Stimulated activated CD8-positive, alpha-beta memory T cell treated with anti-CD3 and anti-CD28 coated beads, Interleukin-4, amount 100 ng/mL, for 1 hour (primary cell): ENCODE results near the gene MAMSTR.
"Not testable (repeated sequence)": the region's sequence is repeated elsewhere in the genome, so short reads cannot be mapped to it uniquely, and the experiment has no call there.

Experiments
- DNase-seq, 2 donors: peaks; one replicate each; pipeline ENCODE4 v3.0.0-alpha.2; 2020; ENCODE audit warnings: low read depth in 2 of 2, low spot score in 1 of 2

Gene MAMSTR, protein sequence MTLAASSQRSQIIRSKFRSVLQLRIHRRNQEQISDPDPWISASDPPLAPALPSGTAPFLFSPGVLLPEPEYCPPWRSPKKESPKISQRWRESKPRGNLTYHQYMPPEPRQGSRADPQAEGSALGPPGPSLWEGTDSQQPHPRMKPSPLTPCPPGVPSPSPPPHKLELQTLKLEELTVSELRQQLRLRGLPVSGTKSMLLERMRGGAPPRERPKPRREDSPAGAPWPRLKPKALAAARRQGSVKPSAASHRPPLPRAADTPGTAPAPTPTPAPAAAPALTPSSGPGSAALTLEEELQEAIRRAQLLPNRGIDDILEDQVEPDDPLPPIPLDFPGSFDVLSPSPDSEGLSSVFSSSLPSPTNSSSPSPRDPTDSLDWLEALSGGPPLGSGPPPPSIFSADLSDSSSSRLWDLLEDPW

DNA sequence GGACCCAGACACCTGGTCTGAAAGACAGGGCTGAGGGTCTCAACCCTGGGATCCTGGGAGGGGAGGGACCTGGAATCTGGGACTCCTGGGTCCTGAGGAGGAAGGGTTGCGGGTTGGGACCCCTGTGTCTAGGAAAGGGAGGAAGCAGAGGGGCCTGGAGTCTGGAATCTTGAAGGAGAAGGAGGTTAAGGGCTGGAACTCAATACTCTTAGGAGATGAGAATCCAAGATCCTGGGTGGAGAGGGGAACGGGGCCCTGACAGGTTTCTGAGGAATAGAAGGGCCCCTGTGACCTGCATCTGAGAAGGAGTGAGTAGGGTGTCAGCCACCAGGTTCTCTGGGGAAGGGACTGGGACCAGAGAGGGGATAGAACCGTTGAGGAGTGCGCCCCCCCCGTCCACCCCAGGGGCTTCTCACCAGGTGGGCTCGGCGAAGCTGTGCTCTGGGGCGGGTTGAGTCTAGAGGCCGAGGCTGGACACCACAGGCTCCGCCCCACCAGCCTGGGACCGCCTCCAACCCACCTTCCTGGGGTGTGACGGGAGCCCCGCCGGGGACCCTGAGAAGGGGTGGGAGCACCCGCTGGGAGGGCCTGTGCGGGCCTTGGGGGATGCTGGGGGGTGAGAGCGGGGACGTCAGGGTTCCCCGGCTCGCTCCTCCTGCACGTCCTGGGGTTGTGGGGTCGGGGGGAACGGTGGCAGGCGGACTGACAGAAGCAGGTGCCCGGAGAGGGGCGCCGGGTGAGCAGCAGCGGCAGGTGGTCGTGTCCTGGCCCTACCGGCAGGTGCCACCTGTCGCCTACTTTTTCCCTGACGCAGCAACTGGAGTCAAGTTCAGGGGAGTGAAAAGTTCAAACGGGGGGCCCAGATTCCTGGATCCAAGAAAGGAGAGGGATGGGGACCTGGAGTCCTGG, at the start of gene MAMSTR:
TSS of gene MAMSTR (minus strand) at position 463 of the 909 bp plus-strand sequence. CDS start 694 bp downstream, outside the sequence.
- DNase-seq = no peak

DNA sequence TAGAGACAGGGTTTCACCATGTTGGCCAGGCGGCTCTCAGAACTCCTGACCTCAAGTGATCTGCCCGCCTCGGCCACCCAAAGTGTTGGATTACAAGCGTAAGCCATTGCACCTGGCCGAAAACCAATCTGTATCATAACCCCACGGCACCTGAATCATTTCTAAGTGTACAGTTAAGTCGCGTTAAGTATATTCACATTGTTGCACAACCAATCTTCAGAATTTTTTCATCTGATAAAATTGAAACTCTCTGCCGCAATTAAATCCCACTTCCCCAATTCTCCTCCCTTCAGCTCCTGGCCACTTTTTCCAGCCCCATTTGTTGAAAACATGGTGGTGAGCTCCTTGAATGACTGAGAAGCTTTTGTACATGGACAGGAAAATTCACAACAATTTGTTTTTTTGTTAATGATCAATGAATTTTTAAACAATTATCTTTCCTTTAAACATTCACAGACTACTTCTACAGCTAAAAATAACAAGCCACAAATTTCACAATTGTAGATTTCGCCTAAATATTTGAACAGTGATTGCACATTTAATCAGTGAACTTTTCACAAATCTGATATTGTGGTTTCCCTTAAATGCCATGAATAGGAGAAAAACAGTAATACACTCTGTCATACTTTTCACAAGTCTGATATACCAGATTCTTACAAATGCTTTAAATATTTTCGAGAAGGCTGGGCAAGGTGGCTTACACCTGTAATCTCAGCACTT, 49.6 kb upstream of the MAMSTR start:
- no peak for DNase-seq

DNA sequence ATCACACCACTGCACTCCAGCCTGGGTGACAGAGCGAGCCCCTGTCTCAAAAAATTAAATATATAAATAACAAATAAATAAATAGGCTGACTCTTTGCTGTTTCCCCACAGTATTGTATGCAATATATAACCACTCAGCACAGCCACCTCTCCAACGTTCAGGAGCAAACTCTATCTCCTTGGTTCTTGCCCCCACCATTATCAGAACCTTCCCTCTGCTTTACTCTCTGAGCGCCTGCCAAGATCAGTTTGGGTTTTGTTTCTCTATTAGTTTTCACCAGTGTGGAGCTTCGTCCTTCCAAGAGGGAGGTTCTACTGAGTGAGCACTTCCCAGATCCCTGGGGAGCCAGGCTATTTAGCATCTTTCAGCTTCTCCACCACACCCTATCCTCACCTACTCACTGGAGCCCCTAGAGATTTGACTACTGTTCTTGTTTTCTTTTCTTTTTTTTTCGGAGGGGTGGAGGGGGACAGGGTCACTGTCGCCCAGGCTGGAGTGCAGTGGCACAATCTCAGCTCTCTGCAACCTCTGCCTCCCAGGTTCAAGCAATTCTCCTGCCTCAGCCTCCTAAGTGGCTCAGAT, 48.7 kb upstream of the MAMSTR start:
- not testable (repeated sequence) for DNase-seq

DNA sequence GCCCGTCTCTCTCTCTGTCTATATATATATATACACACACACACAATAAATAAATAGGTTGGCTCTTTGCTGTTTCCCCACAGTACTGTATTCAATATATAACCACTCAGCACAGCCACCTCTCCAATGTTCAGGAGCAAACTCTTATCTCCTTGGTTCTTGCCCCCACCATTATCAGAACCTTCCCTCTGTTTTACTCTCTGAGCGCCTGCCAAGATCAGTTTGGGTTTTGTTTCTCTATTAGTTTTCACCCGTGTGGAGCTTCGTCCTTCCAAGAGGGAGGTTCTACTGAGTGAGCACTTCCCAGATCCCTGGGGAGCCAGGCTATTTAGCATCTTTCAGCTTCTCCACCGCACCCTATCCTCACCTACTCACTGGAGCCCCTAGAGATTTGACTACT, 46.3 kb upstream of the MAMSTR start:
- not testable (repeated sequence) for DNase-seq

DNA sequence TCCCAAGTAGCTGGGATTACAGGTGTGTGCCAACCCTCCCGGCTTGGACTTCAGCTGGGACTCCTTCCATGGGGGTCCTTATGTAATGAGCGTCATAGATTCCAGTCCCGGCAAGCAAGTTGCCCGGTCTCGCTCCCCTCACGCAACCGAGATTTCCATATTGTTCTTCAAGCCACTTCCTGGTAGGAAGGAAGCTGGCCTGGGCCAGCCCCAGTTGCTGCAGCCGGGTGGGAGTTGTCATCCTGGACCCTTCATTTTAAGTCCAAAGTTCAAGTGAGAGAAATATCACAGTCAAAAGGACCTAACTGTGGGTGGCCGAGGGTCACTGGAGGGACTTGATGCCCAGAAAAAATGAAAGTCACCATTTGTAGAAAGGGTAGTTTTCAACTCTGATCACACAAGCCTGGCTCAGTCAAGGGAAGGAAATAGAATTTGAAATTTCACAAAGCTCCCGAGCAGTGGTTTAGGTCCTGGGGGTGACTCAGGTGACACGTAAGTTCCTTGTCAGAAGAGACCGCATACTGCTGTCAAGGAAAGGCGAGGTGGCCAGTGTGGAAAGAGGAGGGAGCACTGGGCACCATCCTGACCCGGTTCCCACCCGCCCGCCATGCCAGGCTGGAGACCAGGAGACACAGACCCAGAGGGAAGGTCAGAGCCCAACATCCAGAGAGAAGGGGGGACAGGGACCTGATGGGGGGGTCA, 41.1 kb upstream of the MAMSTR start:
- no peak for DNase-seq

DNA sequence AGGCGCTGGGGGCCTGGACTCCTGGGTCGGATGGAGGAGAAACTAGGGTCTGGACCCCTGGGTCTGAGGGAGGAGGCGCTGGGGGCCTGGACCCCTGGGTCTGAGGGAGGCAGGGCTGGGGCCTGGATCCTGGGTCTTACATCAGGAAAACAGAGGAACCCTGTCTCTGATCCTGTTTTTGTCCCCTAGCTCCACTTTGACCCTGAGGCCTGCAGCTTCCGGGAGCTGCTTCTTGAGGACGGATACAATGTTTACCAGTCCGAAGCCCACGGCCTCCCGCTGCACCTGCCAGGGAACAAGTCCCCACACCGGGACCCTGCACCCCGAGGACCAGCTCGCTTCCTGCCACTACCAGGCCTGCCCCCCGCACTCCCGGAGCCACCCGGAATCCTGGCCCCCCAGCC, 38.2 kb upstream of the MAMSTR start:
- DNase-seq = no peak

DNA sequence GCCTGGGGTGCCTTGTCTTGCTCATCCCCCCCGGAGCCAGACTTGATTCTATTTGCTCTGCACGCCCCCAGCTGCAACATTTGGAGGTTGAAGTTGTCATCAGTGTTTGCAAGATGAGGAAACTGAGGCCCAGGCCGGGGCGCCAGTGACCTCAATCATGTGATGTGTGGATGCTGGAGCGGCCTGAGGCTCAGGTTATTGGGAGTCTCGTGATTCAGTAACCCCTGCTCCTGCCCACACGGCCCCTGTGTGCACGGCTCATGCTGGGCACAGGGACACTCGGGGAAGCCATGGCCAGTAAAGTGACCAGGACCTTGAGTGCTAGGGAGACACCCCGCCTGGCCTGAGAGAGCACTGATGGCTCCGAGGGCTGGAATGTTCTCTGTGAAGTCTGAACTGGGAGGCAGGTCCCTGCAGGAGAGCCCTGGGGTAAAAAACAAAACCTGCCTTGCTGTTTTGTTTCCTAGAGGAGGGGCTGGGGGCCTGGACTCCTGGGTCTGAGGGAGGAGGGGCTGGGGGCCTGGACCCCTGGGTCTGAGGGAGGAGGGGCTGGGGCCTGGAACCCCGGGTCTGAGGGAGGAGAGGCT, 37.7 kb upstream of the MAMSTR start:
- no peak for DNase-seq

DNA sequence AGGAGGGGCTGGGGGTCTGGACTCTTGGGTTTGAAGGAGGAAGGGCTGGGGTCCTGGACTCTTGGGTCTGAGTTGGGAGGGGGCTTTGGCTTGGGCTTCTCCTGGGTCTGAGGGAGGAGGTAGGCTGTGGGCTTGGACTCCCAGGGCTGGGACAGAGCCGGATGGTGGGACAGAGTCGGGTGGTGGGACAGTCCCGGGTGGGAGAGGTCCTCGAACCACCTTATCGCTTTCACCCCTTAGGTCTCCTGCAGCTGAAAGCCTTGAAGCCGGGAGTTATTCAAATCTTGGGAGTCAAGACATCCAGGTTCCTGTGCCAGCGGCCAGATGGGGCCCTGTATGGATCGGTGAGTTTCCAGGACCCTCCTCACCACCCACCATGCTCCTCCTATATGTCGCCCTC, 37.2 kb upstream of the MAMSTR start:
- DNase-seq = no peak

DNA sequence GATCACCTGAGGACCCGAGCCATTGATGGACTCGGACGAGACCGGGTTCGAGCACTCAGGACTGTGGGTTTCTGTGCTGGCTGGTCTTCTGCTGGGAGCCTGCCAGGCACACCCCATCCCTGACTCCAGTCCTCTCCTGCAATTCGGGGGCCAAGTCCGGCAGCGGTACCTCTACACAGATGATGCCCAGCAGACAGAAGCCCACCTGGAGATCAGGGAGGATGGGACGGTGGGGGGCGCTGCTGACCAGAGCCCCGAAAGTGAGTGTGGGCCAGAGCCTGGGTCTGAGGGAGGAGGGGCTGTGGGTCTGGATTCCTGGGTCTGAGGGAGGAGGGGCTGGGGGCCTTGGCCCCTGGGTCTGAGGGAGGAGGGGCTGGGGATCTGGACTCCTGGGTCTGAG, 36.7 kb upstream of the MAMSTR start:
- no peak for DNase-seq

DNA sequence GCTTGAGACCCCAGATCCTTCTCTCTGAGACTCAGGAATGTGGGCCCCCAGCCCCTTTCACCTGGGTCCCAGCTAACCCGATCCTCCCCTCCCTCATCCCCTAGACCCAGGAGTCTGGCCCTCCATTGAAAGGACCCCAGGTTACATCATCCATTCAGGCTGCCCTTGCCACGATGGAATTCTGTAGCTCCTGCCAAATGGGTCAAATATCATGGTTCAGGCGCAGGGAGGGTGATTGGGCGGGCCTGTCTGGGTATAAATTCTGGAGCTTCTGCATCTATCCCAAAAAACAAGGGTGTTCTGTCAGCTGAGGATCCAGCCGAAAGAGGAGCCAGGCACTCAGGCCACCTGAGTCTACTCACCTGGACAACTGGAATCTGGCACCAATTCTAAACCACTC, 36.3 kb upstream of the MAMSTR start:
- DNase-seq = no peak

DNA sequence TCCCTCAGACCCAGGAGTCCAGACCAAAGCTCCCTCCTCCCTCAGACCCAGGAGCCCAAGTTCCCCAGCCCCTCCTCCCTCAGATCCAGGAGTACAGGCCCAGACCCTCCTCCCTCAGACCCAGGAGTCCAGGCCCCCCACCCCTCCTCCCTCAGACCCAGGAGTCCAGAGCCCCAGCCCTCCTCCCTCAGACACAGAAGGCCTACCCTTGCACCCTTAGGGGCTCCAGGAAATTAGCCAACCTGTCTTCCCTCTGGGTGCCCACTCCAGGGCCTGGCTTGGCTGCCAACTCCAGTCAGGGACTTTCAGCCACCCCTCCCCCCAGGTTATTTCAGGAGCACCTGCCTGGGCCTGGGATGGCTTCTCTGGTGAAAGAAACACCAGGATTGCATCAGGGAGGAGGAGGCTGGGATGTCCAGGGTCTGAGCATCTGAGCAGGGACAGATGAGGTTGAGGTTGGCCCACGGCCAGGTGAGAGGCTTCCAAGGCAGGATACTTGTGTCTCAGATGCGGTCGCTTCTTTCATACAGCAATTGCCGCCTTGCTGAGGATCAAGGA, 35.6 kb upstream of the MAMSTR start, which contains the start of gene FGF21:
TSS of gene FGF21 (plus strand) at position 441 of the 558 bp plus-strand sequence. CDS start 713 bp downstream, outside the sequence.
- no peak for DNase-seq

DNA sequence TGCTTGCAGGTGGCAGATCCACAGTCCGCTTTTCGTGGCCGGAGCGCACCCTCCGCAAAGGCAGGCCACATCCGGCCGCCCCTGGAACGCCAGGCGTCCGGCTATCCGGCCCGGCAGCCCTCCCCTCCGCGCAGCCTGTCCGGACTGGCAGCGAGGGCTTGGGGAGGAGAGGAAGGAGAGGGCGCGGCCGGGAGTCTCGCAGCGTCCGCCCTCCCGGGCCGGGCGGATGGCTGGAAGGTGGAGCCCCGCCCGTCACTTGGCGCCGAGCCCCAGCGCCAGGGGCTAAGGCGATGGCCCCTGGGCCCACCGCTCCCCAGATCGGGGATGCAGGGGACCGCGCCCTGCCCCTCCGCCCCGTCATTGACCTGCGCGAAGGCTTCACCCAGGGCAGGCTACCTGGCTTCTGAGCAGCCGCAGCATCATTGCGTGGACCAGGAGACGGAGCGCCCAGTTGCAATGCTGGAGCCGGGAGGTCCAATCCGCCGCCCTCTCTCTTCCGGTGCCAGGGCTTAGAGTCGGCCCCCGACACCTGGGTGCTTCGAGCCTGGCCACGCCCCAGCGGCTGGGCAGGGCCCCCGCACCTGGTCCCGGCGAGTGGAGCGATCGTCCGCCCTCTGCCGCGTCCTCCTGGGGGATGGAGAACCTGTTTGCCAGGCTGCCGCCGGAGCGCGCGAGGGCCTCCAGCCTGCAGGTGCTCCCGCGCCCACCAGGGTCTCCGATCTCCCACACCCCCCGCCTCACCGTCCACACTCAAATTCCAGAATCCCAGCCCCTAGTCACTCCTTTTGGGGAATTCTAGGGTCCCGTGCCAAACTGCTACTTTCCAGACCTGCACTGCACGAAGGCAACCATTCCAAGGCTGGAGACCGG, 33.2 kb upstream of the MAMSTR start, which contains the start of gene FUT1:
TSS of gene FUT1 (minus strand) at position 146 of the 870 bp plus-strand sequence. CDS start 1,360 bp downstream, outside the sequence.
- no peak for DNase-seq

DNA sequence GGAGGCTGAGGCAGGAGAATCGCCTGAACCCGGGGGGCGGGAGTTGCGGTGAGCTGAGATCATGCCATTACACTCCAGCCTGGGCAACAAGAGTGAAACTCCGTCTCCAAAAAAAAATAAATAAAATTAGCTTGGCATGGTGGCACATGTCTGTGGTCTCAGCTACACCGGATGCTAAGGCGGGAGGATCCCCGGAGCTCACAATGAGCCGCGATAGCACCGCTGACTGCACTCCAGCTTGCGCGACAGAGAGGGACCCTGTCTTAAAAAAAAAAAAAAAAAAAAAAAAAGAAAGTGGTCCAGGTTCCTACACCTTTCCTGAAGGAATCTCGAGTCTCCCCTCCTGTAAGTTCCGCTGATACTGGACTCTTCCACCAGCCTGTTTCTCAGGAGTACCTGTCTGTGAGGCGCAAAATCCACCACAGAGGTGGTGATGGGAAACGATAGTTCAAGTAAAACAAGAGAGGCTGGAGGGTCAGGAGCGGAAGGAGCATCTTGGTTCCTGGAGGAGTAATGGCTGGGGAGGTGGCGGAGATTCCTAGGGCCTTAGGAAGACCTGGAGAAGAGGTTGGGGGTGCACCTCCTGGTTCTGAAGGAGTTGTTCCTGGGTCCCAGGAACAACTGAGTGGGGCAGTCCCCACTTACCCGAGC, 32.4 kb upstream of the MAMSTR start:
- DNase-seq = no peak

DNA sequence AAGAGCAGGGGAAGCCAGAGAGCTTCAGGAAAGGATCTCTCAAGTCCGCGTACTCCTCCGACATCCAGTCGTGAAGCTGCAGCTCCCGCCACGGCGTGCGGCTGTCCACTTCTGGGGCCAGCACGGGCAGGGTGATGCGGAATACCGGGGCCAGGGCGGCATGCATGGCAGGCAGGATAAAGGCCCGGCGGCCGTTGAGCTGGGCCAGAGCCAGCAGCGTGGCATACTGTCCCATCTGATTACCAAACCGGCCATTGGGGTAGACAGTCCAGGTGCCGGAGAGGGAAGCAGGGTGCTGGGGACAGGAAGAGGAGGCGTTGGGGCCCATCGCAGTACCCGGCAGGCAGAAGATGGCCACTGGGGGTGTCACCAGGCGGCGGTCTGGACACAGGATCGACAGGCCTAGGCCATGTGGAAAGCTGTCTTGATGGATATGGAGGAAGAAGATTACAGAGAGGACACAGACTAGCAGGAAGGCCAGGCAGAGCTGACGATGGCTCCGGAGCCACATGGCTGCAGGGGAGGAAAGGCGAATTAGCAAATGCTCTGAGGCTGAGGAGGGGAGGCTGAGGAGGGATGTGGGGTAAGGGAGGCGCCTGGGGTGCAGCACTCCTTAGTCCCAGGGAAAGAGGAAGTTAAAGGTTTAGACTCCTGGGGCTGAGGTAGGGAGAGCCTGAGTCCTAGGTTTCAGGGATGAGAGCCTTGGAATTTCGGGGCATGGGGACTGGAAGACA, 31.4 kb upstream of the MAMSTR start:
- DNase-seq = no peak

DNA sequence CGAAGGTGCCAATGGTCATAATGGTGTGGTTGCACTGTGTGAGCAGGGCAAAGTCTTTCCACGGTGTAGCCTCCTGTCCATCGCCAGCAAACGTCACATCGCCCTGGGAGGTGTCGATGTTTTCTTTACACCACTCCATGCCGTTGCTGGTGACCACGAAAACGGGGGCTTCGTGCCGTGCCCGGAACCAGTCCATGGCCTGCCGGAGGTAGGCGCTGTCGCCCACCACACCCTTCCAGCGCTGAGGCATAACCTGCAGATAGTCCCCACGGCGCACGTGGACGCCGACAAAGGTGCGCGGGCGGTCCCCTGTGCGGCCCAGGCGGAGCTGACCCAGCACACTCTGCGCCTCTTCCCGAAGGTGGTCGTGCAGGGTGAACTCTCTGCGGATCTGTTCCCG, 30.8 kb upstream of the MAMSTR start:
- DNase-seq = no peak

DNA sequence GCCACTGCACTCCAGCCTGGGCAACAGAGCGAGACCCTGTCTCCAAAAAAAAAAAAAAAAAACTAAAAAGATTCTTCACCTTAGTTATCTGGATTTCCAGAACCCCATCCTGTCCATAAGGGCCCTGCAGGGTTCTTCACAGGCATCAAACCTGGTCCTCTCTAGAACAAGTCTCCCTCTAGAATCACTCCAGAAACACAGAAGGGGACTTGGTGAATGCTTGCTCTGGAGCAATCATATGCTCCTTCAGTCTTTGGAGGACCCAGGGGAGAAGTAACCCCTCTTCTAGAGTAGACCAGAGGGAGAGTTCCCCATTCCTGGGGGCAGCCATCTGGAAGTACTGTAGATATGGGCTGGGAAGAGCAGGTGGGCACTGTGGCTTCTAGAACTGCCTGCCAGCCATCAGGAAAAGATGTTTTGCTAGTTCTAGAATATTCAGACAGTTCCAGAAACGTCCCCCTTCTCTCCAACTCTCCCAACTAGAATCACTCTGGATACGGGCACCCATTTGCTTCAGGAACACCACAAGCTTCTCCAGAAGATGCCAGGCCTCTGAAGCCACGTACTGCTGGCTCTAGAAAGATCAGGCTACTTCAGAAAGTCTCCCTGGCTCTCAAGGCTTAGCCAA, 30.2 kb upstream of the MAMSTR start:
- no peak for DNase-seq
